ENCODE measurements around the gene SPRN.
A peak's percentile ranks its signal among the peaks of the same experiment; 100 is the strongest.
"Not testable (repeated sequence)": the region's sequence is repeated elsewhere in the genome, so short reads cannot be mapped to it uniquely, and the experiment has no call there.

SPRN gene

GRCh38 chr10:133456041-133456951 lies 31.9 kb upstream of the SPRN start:
- DNase-seq (ENCODE audit: low read depth): no peak

GRCh38 chr10:133455611-133456031 lies 31.2 kb upstream of the SPRN start:
- no peak for DNase-seq (ENCODE audit: low read depth)

- no peak for DNase-seq (ENCODE audit: low read depth)
Observed at GRCh38 chr10:133455196-133455595, 30.8 kb upstream of the SPRN start.

- DNase-seq (ENCODE audit: low read depth): no peak
Observed at GRCh38 chr10:133454204-133454893, 29.9 kb upstream of the SPRN start.

GRCh38 chr10:133453516-133454203 lies 29.2 kb upstream of the SPRN start, which contains the start of gene SCART1:
Gene SCART1, plus strand, starts transcription at chr10:133453945. Its CDS starts 53 bp downstream, at chr10:133453998.
- DNase-seq (ENCODE audit: low read depth): peak; percentile 15

- no peak for DNase-seq (ENCODE audit: low read depth)
Observed at GRCh38 chr10:133452453-133452852, 28.0 kb upstream of the SPRN start.

GRCh38 chr10:133451346-133451745 lies 26.9 kb upstream of the SPRN start:
- DNase-seq (ENCODE audit: low read depth): no peak

- no peak for DNase-seq (ENCODE audit: low read depth)
Observed at GRCh38 chr10:133448120-133448519, 23.7 kb upstream of the SPRN start.

- no peak for DNase-seq (ENCODE audit: low read depth)
Observed at GRCh38 chr10:133446979-133447378, 22.6 kb upstream of the SPRN start.

- DNase-seq (ENCODE audit: low read depth): no peak
Observed at GRCh38 chr10:133445751-133446708, 21.6 kb upstream of the SPRN start.

- no peak for DNase-seq (ENCODE audit: low read depth)
Observed at GRCh38 chr10:133445268-133445732, 20.9 kb upstream of the SPRN start.

- DNase-seq (ENCODE audit: low read depth): no peak
Observed at GRCh38 chr10:133444342-133445267, 20.2 kb upstream of the SPRN start.

- no peak for DNase-seq (ENCODE audit: low read depth)
Observed at GRCh38 chr10:133442967-133443924, 18.8 kb upstream of the SPRN start.

GRCh38 chr10:133442191-133442966 lies 18.0 kb upstream of the SPRN start:
- DNase-seq (ENCODE audit: low read depth): no peak

GRCh38 chr10:133441780-133442179 lies 17.4 kb upstream of the SPRN start:
- DNase-seq (ENCODE audit: low read depth): no peak

GRCh38 chr10:133441356-133441755 lies 16.9 kb upstream of the SPRN start:
- DNase-seq (ENCODE audit: low read depth): not testable (repeated sequence)

- no peak for DNase-seq (ENCODE audit: low read depth)
Observed at GRCh38 chr10:133440633-133441285, 16.3 kb upstream of the SPRN start.
